GM23338 (cell line): ENCODE measurements around the gene SH3BP4. TPM values are rescaled to one million over a fixed set of nuclear protein-coding genes. Genes with fewer than 3 reads are reported as not detected.

Experiments used
- ATAC-seq: fragments of 200-7000 bp; cut with Tn5 transposase; 3 replicates; pipeline ENCODE4 v1.9.1; 2020
- DNase-seq: peaks from one replicate; pipeline ENCODE4 v3.0.0-alpha.2; 2015; ENCODE audit warnings: low spot score
- H2AFZ ChIP-seq: fragments of 200-600 bp; sonication (generic); 2 replicates; pipeline ENCODE4 v1.8.0; 2016; ENCODE audit warnings: antibody characterized with exemption, mild to moderate bottlenecking, moderate library complexity
- H3F3A ChIP-seq: fragments of 200-600 bp; sonication (generic); replicated peaks from 2 replicates; pipeline ENCODE4 v1.8.0; 2017; ENCODE audit warnings: antibody characterized with exemption, mixed run types, low read depth
- H3K27ac ChIP-seq: fragments of 200-600 bp; sonication (generic); 2 replicates; pipeline ENCODE4 v1.6.1; 2016; ENCODE audit warnings: low read depth
- H3K27me3 ChIP-seq: fragments of 200-600 bp; sonication (generic); 2 replicates; pipeline ENCODE4 v1.8.0; 2016; ENCODE audit warnings: mild to moderate bottlenecking, mixed run types, moderate library complexity; ENCODE audit not compliant: insufficient read depth
- H3K36me3 ChIP-seq: fragments of 200-600 bp; sonication (generic); 2 replicates; pipeline ENCODE4 v1.8.0; 2016; ENCODE audit warnings: mild to moderate bottlenecking; ENCODE audit not compliant: insufficient read depth
- H3K4me1 ChIP-seq: fragments of 200-600 bp; sonication (generic); 2 replicates; pipeline ENCODE4 v1.8.0; 2016; ENCODE audit warnings: mild to moderate bottlenecking, moderate library complexity; ENCODE audit not compliant: insufficient read depth
- H3K4me2 ChIP-seq: fragments of 200-600 bp; sonication (generic); 2 replicates; pipeline ENCODE4 v1.7.1; 2017; ENCODE audit warnings: mixed run types
- H3K4me3 ChIP-seq: fragments of 200-600 bp; sonication (generic); 2 replicates; pipeline ENCODE4 v1.6.1; 2016; ENCODE audit warnings: mixed run types
- H3K79me2 ChIP-seq: fragments of 200-600 bp; sonication (generic); replicated peaks from 2 replicates; pipeline ENCODE4 v1.8.0; 2017; ENCODE audit warnings: mild to moderate bottlenecking; ENCODE audit not compliant: insufficient read depth
- H3K9me2 ChIP-seq: fragments of 200-600 bp; sonication (generic); 2 replicates; pipeline ENCODE4 v1.8.0; 2017; ENCODE audit not compliant: insufficient read depth
- H4K20me1 ChIP-seq: fragments of 200-600 bp; sonication (generic); replicated peaks from 2 replicates; pipeline ENCODE4 v1.8.0; 2017; ENCODE audit warnings: mild to moderate bottlenecking; ENCODE audit not compliant: insufficient read depth
- H3K27ac Mint-ChIP-seq: 2 replicates; pipeline ENCODE4 v1.8.0; 2020; ENCODE audit warnings: inconsistent platforms, mild to moderate bottlenecking, moderate library complexity, mixed read lengths
- H3K27me3 Mint-ChIP-seq: 3 replicates; pipeline ENCODE4 v1.8.0; 2022; ENCODE audit warnings: low read depth, mild to moderate bottlenecking, moderate library complexity, mixed read lengths, inconsistent platforms; ENCODE audit not compliant: insufficient read depth, poor library complexity
- H3K36me3 Mint-ChIP-seq: 3 replicates; pipeline ENCODE4 v1.8.0; 2021; ENCODE audit warnings: low read depth, mild to moderate bottlenecking, inconsistent platforms, moderate library complexity, mixed read lengths
- H3K4me1 Mint-ChIP-seq: 3 replicates; pipeline ENCODE4 v1.8.0; 2020; ENCODE audit warnings: mild to moderate bottlenecking, inconsistent platforms, mixed read lengths
- H3K4me3 Mint-ChIP-seq: 3 replicates; pipeline ENCODE4 v1.8.0; 2021; ENCODE audit warnings: moderate library complexity, mild to moderate bottlenecking, inconsistent platforms, mixed read lengths
- H3K9me3 Mint-ChIP-seq: 3 replicates; pipeline ENCODE4 v1.8.0; 2020; ENCODE audit warnings: moderate library complexity, mild to moderate bottlenecking, inconsistent platforms, mixed read lengths
- CREB1 ChIP-seq: fragments of 250-450 bp; sonication (Bioruptor Pico); IDR thresholded peaks from 2 replicates; pipeline ENCODE4 v1.5.0; 2020; ENCODE audit warnings: low read depth, mild to moderate bottlenecking, moderate library complexity
- EZH2 ChIP-seq: fragments of 200-600 bp; sonication (generic); IDR thresholded peaks from one replicate; pipeline ENCODE4 v1.8.0; 2017; ENCODE audit warnings: antibody characterized with exemption, mild to moderate bottlenecking, low read depth; ENCODE audit not compliant: unreplicated experiment
- POLR2AphosphoS5 ChIP-seq: IDR thresholded peaks from 2 replicates; pipeline ENCODE4 v1.6.1; 2016; ENCODE audit warnings: antibody characterized with exemption, low read depth
- REST ChIP-seq: IDR thresholded peaks from one replicate; pipeline ENCODE4 v1.6.1; 2018; ENCODE audit warnings: antibody characterized with exemption; ENCODE audit not compliant: unreplicated experiment
- STAT1 ChIP-seq: IDR thresholded peaks from one replicate; pipeline ENCODE4 v1.6.1; 2016; ENCODE audit warnings: antibody characterized with exemption; ENCODE audit not compliant: unreplicated experiment
- ZNF331 ChIP-seq: fragments of 250-450 bp; sonication (Bioruptor Pico); IDR thresholded peaks from 2 replicates; pipeline ENCODE4 v1.5.0; 2020; ENCODE audit warnings: low read depth, mild to moderate bottlenecking, moderate library complexity
- polyA plus RNA-seq: library from polyadenylated mRNA; unstranded; fragments of >200 nt; fragmentation: Nextera tagmentation; extraction: Ambion mirVana; gene quantifications from 2 replicates; pipeline ENCODE4 v1.2.1, GENCODE V29; 2016
- total RNA-seq: library from RNA; depleted of rRNA; stranded (reverse); fragments of >200 nt; shearing (Covaris generic); gene quantifications from 2 replicates; pipeline ENCODE4 v1.2.3, GENCODE V29; 2014

SH3BP4 gene
- total and polyA plus RNA-seq, 2 experiments from 2014 or later: 15.6 to 50.9 TPM

- TF ChIP-seq STAT1 (no peak), ZNF331 (CRISPR knock-in tag) (no peak)
Observed at GRCh38 chr2:234950435-234950729, 1.4 kb upstream of the SH3BP4 start (continued).

- peak overlapping the region; percentile 78; the same call in 1 of the 2 replicates for H2AFZ ChIP-seq
- peaks cover 37% of the 10 kb centered on the region for H3K27me3 ChIP-seq
- H3K27ac ChIP-seq: no peak overlapping the region
- peaks cover 34% of the 10 kb centered on the region for H3K4me1 ChIP-seq
- Mint-ChIP-seq H3K9me3 (no peaks in the 10 kb centered on the region), H3K4me1 (peaks cover 36% of the 10 kb centered on the region), H3K27ac (no peak overlapping the region), H3K27me3 (peaks cover 24% of the 10 kb centered on the region), H3K4me3 (peak overlapping the region; percentile 87), H3K36me3 (peaks cover 3% of the 10 kb centered on the region; the same call in 1 of the 3 replicates)
- no peak for TF ChIP-seq STAT1
- H3K9me2 ChIP-seq: no peaks in the 10 kb centered on the region
- DNase-seq (peak; percentile 60), ATAC-seq (peak; percentile 18)
- H4K20me1 ChIP-seq: 0 out of 2 replicates have a peak, but pooled peaks cover 9% of the 10 kb centered on the region
- peak overlapping the region; percentile 96 for H3K4me2 ChIP-seq
- H3K79me2 ChIP-seq: peaks cover 36% of the 10 kb centered on the region
- H3K36me3 ChIP-seq: no peaks in the 10 kb centered on the region
- H3K4me3 ChIP-seq: peak overlapping the region; percentile 90
- no peaks in the 10 kb centered on the region for H3F3A ChIP-seq
Observed at GRCh38 chr2:234950730-234951663, 820 bp upstream of the SH3BP4 start.

- H3K27ac Mint-ChIP-seq: no peak overlapping the region
- H3K79me2 ChIP-seq: peaks cover 51% of the 10 kb centered on the region
- H3K4me2 ChIP-seq: peak overlapping the region; percentile 86
- H3K4me3 ChIP-seq: peak overlapping the region; percentile 91
- peaks cover 50% of the 10 kb centered on the region for H3K4me1 Mint-ChIP-seq
- H3K9me2 ChIP-seq: no peaks in the 10 kb centered on the region
- no peak overlapping the region for H3K27ac ChIP-seq
- H3K4me1 ChIP-seq: peaks cover 49% of the 10 kb centered on the region
- H2AFZ ChIP-seq: no peak overlapping the region
- TF ChIP-seq ZNF331 (CRISPR knock-in tag) (no peak), CREB1 (CRISPR knock-in tag) (no peak), STAT1 (no peak), REST (no peak), EZH2 (no peak), POLR2AphosphoS5 (no peak)
- no peaks in the 10 kb centered on the region for H3K36me3 ChIP-seq
- peak overlapping the region; percentile 84 for H3K4me3 Mint-ChIP-seq
- peaks cover 10% of the 10 kb centered on the region; the same call in 1 of the 2 replicates for H4K20me1 ChIP-seq
- peaks cover 5% of the 10 kb centered on the region; the same call in 2 of the 3 replicates for H3K36me3 Mint-ChIP-seq
- no peaks in the 10 kb centered on the region for H3F3A ChIP-seq
- peaks cover 37% of the 10 kb centered on the region for H3K27me3 ChIP-seq
- no peaks in the 10 kb centered on the region for H3K9me3 Mint-ChIP-seq
- peaks cover 21% of the 10 kb centered on the region for H3K27me3 Mint-ChIP-seq
- peak; percentile 53 for DNase-seq
- no peak; the same call in 2 of the 3 replicates for ATAC-seq
Observed at GRCh38 chr2:234952270-234953115, 676 bp downstream of the SH3BP4 start.
